Measurements from ENCODE around the gene PRDM2. TPM values are rescaled to one million over a fixed set of nuclear protein-coding genes. Genes with fewer than 3 reads are reported as not detected.

The PRDM2 gene
- total RNA-seq, 1 donor from 2014 or later: 50.6 TPM

DNA sequence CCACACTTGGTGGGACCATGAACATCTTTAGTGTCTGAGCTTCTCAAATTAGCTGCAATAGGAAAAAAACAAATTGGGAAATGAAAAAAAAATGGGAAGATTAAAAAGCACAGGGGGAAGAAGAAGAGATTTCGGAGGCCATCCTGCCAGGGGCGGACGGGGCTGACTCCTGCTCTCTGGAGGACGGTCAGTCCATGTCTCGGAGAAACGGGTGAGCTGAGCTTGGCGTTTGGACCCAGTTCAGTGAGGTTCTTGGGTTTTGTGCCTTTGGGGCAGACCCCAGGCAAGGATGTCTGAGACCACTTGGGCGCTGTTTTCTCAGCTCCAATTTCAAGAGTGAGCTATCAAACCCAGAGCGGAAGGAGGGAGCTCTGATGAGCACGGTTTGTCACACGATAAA lies 123.9 kb downstream of the PRDM2 start:
- ATAC-seq (no peak), DNase-seq (no peak)
- H3K27ac ChIP-seq: no peak overlapping the region
- H3K36me3 ChIP-seq: peaks cover 32% of the 10 kb centered on the region
- H3K9me3 ChIP-seq: no peaks in the 10 kb centered on the region
- no peak overlapping the region for H3K4me3 ChIP-seq
- intact Hi-C loops (cut with DNase I): no loop called here
- TF ChIP-seq CTCF (IDR thresholded peaks at IDR 0.05): no peak
- no peaks in the 10 kb centered on the region for H3K27me3 ChIP-seq (ENCODE audit: low read depth)
- peaks cover under 1% of the 10 kb centered on the region for H3K4me1 ChIP-seq

DNA sequence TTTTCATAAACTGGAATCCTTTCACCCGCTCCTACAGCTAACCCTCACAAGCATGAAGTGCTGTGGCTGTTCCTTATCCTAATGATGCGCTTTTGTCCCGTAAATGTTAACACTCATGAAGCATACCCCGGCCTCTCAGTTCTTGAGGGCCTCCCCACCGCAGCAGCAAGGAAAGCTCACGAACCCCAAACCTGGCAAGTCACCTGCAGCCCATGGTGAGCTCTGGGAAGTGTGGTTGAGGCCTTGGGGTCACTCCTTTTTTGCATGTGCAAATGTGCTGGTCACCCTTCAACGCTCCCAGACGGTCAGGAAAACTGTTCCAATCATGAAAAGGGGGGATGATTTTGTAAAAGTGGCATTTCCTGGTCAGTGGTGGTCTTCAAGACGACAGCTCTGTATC lies 124.6 kb downstream of the PRDM2 start:
- no peak overlapping the region for H3K27ac ChIP-seq
- intact Hi-C loops (cut with DNase I): no loop called here
- DNase-seq (no peak), ATAC-seq (no peak)
- no peak overlapping the region for H3K4me3 ChIP-seq
- no peaks in the 10 kb centered on the region for H3K27me3 ChIP-seq (ENCODE audit: low read depth)
- H3K4me1 ChIP-seq: peaks cover 5% of the 10 kb centered on the region
- peaks cover 32% of the 10 kb centered on the region for H3K36me3 ChIP-seq
- no peaks in the 10 kb centered on the region for H3K9me3 ChIP-seq
- no peak for TF ChIP-seq CTCF (IDR thresholded peaks at IDR 0.05)

DNA sequence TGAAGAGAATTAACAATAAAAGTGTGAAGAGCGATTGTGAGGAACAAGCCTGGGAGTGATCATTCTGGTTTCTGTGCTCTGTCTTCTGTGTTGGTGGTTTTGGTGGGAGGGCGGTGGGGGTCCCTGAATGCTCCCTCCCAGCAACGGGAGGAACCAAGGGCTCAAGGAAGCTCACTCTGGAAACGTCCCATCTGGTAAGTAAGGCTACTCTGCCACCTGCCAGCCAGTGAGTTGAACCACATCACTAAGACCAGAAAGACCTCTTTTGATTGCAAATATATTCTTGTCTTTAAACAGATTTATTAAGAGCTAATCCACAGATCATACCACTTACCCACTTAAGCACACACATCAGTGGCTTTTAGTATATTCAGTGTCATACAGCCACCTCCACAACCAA lies 125.0 kb downstream of the PRDM2 start:
- DNase-seq (no peak), ATAC-seq (no peak)
- H3K4me1 ChIP-seq: peaks cover 5% of the 10 kb centered on the region

GRCh38 chr1:13826009-13826408 lies 126.0 kb downstream of the PRDM2 start:
- Histone ChIP-seq H3K4me1 (peaks cover 15% of the 10 kb centered on the region), H3K4me3 (no peak overlapping the region), H3K27ac (no peak overlapping the region), H3K27me3 (ENCODE audit: low read depth) (no peaks in the 10 kb centered on the region), H3K36me3 (peaks cover 26% of the 10 kb centered on the region), H3K9me3 (no peaks in the 10 kb centered on the region)
- DNase-seq: no peak
- no peak for ATAC-seq
- TF ChIP-seq CTCF (IDR thresholded peaks at IDR 0.05): no peak
- intact Hi-C loops (cut with DNase I): no loop called here

More for the DNA sequence above, 125.0 kb downstream of the PRDM2 start:
- Histone ChIP-seq H3K9me3 (no peaks in the 10 kb centered on the region), H3K27ac (no peak overlapping the region), H3K27me3 (ENCODE audit: low read depth) (no peaks in the 10 kb centered on the region), H3K4me3 (no peak overlapping the region), H3K36me3 (peaks cover 30% of the 10 kb centered on the region)
- TF ChIP-seq CTCF (IDR thresholded peaks at IDR 0.05): no peak
- intact Hi-C loops (cut with DNase I): no loop called here

DNA sequence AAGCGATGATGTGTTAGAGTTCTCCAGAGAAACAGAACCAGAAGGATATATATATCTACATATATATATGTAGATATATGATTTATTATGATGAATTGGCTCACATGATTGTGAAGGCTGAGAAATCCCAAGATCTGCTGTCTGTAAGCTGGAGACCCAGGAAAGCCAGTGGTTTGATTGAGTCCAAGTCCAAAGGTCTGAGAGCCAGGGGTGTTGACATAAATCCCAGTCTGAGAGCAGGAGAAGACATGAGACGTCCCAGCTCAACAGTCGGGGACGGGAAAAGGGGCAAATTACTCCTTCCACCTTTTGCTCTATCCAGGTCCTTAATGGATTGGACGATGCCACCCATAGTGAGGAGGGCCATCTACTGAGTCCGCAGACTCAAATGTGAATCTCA lies 126.6 kb downstream of the PRDM2 start:
- Histone ChIP-seq H3K4me3 (no peak overlapping the region), H3K27ac (no peak overlapping the region), H3K4me1 (peaks cover 19% of the 10 kb centered on the region), H3K36me3 (peaks cover 22% of the 10 kb centered on the region), H3K27me3 (ENCODE audit: low read depth) (no peaks in the 10 kb centered on the region), H3K9me3 (no peaks in the 10 kb centered on the region)
- no peak for DNase-seq
- no peak for ATAC-seq
- intact Hi-C loops (cut with DNase I): no loop called here
- TF ChIP-seq CTCF (IDR thresholded peaks at IDR 0.05): no peak
